Endothelial cell of umbilical vein (primary cell): Measurements from ENCODE around the gene TMEM183A. TPM values are rescaled to one million over a fixed set of nuclear protein-coding genes. Genes with fewer than 3 reads are reported as not detected.

Experiments
- BruUV-seq: library from RNA; stranded (reverse); fragments of 400-500 nt; replicated peaks from 2 replicates; lab custom pipeline; 2021; lab: Mats Ljungman, UMichigan
- CTCF ChIA-PET: fragments of 300-600, 350-600 bp; sonication (Branson Sonifier 250); formaldehyde crosslinking; loops from one replicate; lab custom pipeline; 2021; ENCODE audit warnings: antibody characterized with exemption, inconsistent platforms; lab: Charles Lee
- POLR2A ChIA-PET: fragments of 300-600, 350-600 bp; sonication (Branson Sonifier 250); formaldehyde crosslinking; loops from one replicate; lab custom pipeline; 2021; ENCODE audit warnings: antibody characterized with exemption, inconsistent platforms; lab: Charles Lee
- DNase-seq: peaks from one replicate; pipeline ENCODE4 v3.0.0-alpha.2; 2011; ENCODE audit warnings: low read depth, low spot score
- FAIRE-seq: peaks from 2 replicates; lab custom pipeline; 2011; peaks lifted over from hg19 to GRCh38; lab: Jason Lieb, UNC
- H2AFZ ChIP-seq: 2 replicates; pipeline ENCODE4 v1.6.0; 2012; ENCODE audit warnings: low read depth, low read length, control low read depth, inconsistent platforms
- H3K27ac ChIP-seq: 2 replicates; pipeline ENCODE4 v1.5.1; 2011; ENCODE audit warnings: low read depth, mild to moderate bottlenecking, control low read depth, low read length, moderate library complexity; ENCODE audit not compliant: insufficient read depth
- H3K27me3 ChIP-seq, 2 experiments: 2 replicates each; pipeline versions ENCODE4 v1.6.0 to v1.6.1; 2011; ENCODE audit warnings: low read length in 2 of 2, mixed read lengths in 1 of 2; ENCODE audit not compliant: control insufficient read depth in 2 of 2, insufficient read depth in 2 of 2
- H3K36me3 ChIP-seq, 2 experiments: 2 replicates in 1 of 2; 3 replicates in 1 of 2; pipeline ENCODE4 v1.5.1; 2011; ENCODE audit warnings: low read length in 2 of 2, mild to moderate bottlenecking in 1 of 2, moderate library complexity in 1 of 2; ENCODE audit not compliant: control insufficient read depth in 2 of 2, insufficient read depth in 2 of 2; ENCODE audit errors: extremely low read depth in 1 of 2
- H3K4me1 ChIP-seq: 3 replicates; pipeline ENCODE4 v1.5.1; 2011; ENCODE audit warnings: mild to moderate bottlenecking, low read length; ENCODE audit not compliant: control insufficient read depth, insufficient read depth; ENCODE audit errors: extremely low read depth
- H3K4me2 ChIP-seq: 2 replicates; pipeline ENCODE4 v1.6.1; 2011; ENCODE audit warnings: low read length, control low read depth, mixed read lengths; ENCODE audit not compliant: insufficient read depth
- H3K4me3 ChIP-seq, 3 experiments: fragments of 200-600 bp in 1 of 3; sonication (generic), shearing (Covaris generic) in 1 of 3; replicated peaks in 1 of 3; 2 replicates each; pipeline ENCODE4 v1.5.1; 2011 to 2016; ENCODE audit warnings: control low read depth in 3 of 3, low read length in 3 of 3, mild to moderate bottlenecking in 2 of 3, inconsistent platforms in 1 of 3, low read depth in 1 of 3, moderate library complexity in 1 of 3; ENCODE audit not compliant: insufficient read depth in 1 of 3
- H3K79me2 ChIP-seq: 2 replicates; pipeline ENCODE4 v1.6.0; 2012; ENCODE audit warnings: low read length, inconsistent platforms; ENCODE audit not compliant: control insufficient read depth, insufficient read depth
- H3K9ac ChIP-seq: replicated peaks from 2 replicates; pipeline ENCODE3; 2011; ENCODE audit warnings: low read length, control low read depth; ENCODE audit not compliant: insufficient read depth; ENCODE audit errors: extremely low read depth
- H3K9me1 ChIP-seq: replicated peaks from 3 replicates; pipeline ENCODE4 v1.6.0; 2011; ENCODE audit warnings: mild to moderate bottlenecking, low read length; ENCODE audit not compliant: control insufficient read depth, insufficient read depth; ENCODE audit errors: extremely low read depth
- H3K9me3 ChIP-seq: replicated peaks from 2 replicates; pipeline ENCODE4 v1.5.1; 2012; ENCODE audit warnings: low read length, inconsistent platforms; ENCODE audit not compliant: control insufficient read depth, insufficient read depth
- H4K20me1 ChIP-seq: replicated peaks from 2 replicates; pipeline ENCODE3; 2011; ENCODE audit warnings: mild to moderate bottlenecking, low read length; ENCODE audit not compliant: control insufficient read depth, insufficient read depth; ENCODE audit errors: extremely low read depth
- EZH2 ChIP-seq: IDR thresholded peaks from 2 replicates; pipeline ENCODE4 v1.6.1; 2012; ENCODE audit warnings: borderline replicate concordance, low read depth, mild to moderate bottlenecking, moderate library complexity, low read length, inconsistent platforms; ENCODE audit not compliant: severe bottlenecking
- FOS ChIP-seq: IDR thresholded peaks from 2 replicates; pipeline ENCODE4 v1.6.1; 2011; ENCODE audit warnings: mild to moderate bottlenecking, low read length, moderate library complexity, borderline replicate concordance; ENCODE audit not compliant: insufficient read depth
- GATA2 ChIP-seq: IDR thresholded peaks from 2 replicates; pipeline ENCODE4 v1.7.0; 2011; ENCODE audit warnings: low read depth, mild to moderate bottlenecking, moderate library complexity, mixed read lengths, low read length; ENCODE audit not compliant: insufficient read length, insufficient read depth
- JUN ChIP-seq: IDR thresholded peaks from 2 replicates; pipeline ENCODE4 v1.6.1; 2011; ENCODE audit warnings: borderline replicate concordance, low read depth; ENCODE audit not compliant: insufficient read length, insufficient read depth
- MYC ChIP-seq: IDR thresholded peaks from one replicate; pipeline ENCODE4 v1.6.1; 2011; ENCODE audit warnings: mild to moderate bottlenecking, low read depth, low read length
- POLR2A ChIP-seq: IDR thresholded peaks from 2 replicates; pipeline ENCODE4 v1.6.1; 2012; ENCODE audit warnings: low read depth, mild to moderate bottlenecking, control low read depth, low read length
- POLR2AphosphoS5 ChIP-seq: IDR thresholded peaks from 2 replicates; pipeline ENCODE4 v1.6.1; 2012; ENCODE audit warnings: low read depth, mild to moderate bottlenecking, control low read depth, low read length, moderate library complexity; ENCODE audit not compliant: insufficient read depth
- dilution Hi-C: fragments of 300-500 bp; cut with MboI; formaldehyde crosslinking; loops from one replicate; pipeline ENCODE4 v1.15.0; 2019; ENCODE audit warnings: low sequenced_read_pairs; ENCODE audit not compliant: extremely low pct_ligation_motif_present
- intact Hi-C: fragments of 100-400 bp; cut with micrococcal nuclease; formaldehyde crosslinking; loops from one replicate; pipeline ENCODE4 v1.10.0; 2022
- polyA plus RNA-seq, 4 experiments: library from polyadenylated mRNA; depleted of rRNA in 3 of 4; stranded (reverse) in 3 of 4; unstranded in 1 of 4; fragments of >200 nt; gene quantifications; 2 replicates each; pipeline versions ENCODE4 v1.2.1 to v1.2.3, GENCODE V29; 2011 to 2012; ENCODE audit warnings: missing spikeins in 1 of 4
- total RNA-seq: library from RNA; stranded (reverse); gene quantifications from 2 replicates; pipeline ENCODE4 v1.2.3, GENCODE V29; 2021
- TF ChIP-seq, protein P1 (sequence below), 2 donors: IDR thresholded peaks; 1 replicate in 1 of 2; 2 replicates in 1 of 2; pipeline ENCODE4 v1.5.1; 2011; ENCODE audit warnings: low read length in 2 of 2, mild to moderate bottlenecking in 2 of 2, moderate library complexity in 2 of 2, control low read depth in 1 of 2, inconsistent platforms in 1 of 2, low read depth in 1 of 2; ENCODE audit not compliant: insufficient read depth in 1 of 2; ENCODE audit errors: extremely low read depth in 1 of 2
- TF ChIP-seq, protein P2 (sequence below): IDR thresholded peaks from 2 replicates; pipeline ENCODE4 v1.6.1; 2011; ENCODE audit not compliant: insufficient read depth, insufficient read length

TMEM183A gene
- total and polyA plus RNA-seq, 2 donors (not counting 3 experiments of a cell fraction or from before 2014, with no cell fraction given): 59.4 to 110 TPM

DNA sequence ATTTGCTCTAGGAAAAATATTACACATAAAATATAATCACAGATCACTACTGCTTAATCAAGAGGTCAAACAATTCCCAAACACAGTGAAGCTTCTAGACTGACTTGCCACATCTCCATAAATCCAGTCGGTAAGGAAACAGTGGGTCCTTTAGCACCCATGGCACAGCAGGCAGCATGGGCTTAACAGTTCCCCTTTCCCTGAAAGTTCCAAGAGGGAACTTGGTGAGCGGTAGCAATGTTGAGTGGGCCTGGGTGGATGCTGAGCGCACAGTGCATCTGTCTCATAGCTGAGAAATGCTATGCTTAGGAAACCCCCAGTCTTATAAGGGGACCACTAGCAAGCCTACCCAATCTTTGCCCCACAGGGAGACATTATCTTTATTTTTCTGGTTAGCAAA is 32.3 kb upstream of the TMEM183A start:
- Histone ChIP-seq H3K9me1 (no peaks in the 10 kb centered on the region), H3K4me3 (no peak overlapping the region), H3K27ac (no peak overlapping the region), H3K9ac (no peak overlapping the region), H3K27me3 (peaks cover 31 to 44% of the 10 kb centered on the region in 2 experiments), H3K79me2 (no peaks in the 10 kb centered on the region), H3K4me1 (no peaks in the 10 kb centered on the region), H4K20me1 (no peaks in the 10 kb centered on the region), H2AFZ (no peak overlapping the region), H3K4me2 (no peak overlapping the region), H3K36me3 (no peaks in the 10 kb centered on the region), H3K9me3 (no peaks in the 10 kb centered on the region)
- FAIRE-seq (no peak), DNase-seq (no peak)
- no peak for TF ChIP-seq JUN
- no peak for TF ChIP-seq EZH2
- TF ChIP-seq GATA2: no peak
- TF ChIP-seq MYC: no peak
- TF ChIP-seq, protein P1, sequence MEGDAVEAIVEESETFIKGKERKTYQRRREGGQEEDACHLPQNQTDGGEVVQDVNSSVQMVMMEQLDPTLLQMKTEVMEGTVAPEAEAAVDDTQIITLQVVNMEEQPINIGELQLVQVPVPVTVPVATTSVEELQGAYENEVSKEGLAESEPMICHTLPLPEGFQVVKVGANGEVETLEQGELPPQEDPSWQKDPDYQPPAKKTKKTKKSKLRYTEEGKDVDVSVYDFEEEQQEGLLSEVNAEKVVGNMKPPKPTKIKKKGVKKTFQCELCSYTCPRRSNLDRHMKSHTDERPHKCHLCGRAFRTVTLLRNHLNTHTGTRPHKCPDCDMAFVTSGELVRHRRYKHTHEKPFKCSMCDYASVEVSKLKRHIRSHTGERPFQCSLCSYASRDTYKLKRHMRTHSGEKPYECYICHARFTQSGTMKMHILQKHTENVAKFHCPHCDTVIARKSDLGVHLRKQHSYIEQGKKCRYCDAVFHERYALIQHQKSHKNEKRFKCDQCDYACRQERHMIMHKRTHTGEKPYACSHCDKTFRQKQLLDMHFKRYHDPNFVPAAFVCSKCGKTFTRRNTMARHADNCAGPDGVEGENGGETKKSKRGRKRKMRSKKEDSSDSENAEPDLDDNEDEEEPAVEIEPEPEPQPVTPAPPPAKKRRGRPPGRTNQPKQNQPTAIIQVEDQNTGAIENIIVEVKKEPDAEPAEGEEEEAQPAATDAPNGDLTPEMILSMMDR (IDR thresholded peaks at IDR 0.05; ENCODE audit: extremely low read depth in 1 of 2, insufficient read depth in 1 of 2, low read depth in 1 of 2, low read length in 2 of 2): no peak
- TF ChIP-seq POLR2AphosphoS5: no peak
- TF ChIP-seq, protein P2, sequence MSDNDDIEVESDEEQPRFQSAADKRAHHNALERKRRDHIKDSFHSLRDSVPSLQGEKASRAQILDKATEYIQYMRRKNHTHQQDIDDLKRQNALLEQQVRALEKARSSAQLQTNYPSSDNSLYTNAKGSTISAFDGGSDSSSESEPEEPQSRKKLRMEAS: no peak
- no peak for TF ChIP-seq FOS
- TF ChIP-seq POLR2A: no peak
- intact Hi-C loops: no loop called here
- ChIA-PET POLR2A (no interaction called here), CTCF (no interaction called here)
- dilution Hi-C loops: no loop called here
- no TSS peak for BruUV-seq
